Measurements from ENCODE around the gene DDX49.
A peak's percentile ranks its signal among the peaks of the same experiment; 100 is the strongest.
"Not testable (repeated sequence)": the region's sequence is repeated elsewhere in the genome, so short reads cannot be mapped to it uniquely, and the experiment has no call there.

Gene DDX49

DNA sequence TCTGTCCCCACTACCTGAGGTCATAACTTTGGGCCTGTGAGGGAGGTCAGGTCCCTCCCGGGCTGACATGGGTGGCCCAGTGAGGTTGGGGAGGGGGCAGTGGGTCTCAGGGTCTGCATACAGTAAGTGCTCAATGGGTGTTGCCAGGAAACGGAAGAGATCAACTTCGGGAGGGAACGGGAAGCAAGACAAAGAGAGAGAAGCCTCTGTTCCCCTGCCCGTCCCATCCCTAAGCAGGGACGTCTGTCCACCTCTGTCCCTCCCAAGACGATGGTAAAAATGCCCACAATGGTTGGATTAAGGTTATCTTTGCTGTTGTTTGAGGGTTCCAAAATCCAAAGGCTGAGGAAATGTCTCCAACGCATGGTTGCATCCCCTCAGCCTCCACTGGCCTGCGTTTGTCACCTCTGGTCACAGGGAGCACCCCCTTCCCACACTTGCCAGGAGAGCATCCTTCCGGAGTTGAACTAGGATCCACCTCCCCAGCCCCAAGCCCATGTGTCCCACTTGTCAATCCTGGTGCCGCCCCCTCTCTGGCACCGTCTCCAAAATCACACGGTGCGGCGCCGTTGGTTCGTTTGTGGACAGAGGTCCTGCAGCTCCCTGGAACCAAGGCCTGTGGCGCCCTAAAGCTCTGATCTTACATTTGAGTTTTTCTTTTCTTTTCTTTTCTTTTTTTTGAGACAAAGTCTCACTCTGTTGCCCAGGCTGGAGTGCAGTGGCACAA lies 22.3 kb downstream of the DDX49 start:
- Histone ChIP-seq H3K27me3 (ENCODE audit: control insufficient read depth, insufficient read depth, low read length) (peaks cover 4% of the 10 kb centered on the region), H3K9me3 (ENCODE audit: control insufficient read depth, insufficient read depth, low read length) (no peaks in the 10 kb centered on the region), H3K4me1 (ENCODE audit: control insufficient read depth, insufficient read depth, low read length) (no peaks in the 10 kb centered on the region), H3K9ac (ENCODE audit: low read depth, low read length) (no peak overlapping the region), H3K36me3 (ENCODE audit: control insufficient read depth, insufficient read depth, low read length) (peaks cover 6% of the 10 kb centered on the region), H3K4me3 (ENCODE audit: low read depth, low read length) (peak overlapping the region; percentile 52)

DNA sequence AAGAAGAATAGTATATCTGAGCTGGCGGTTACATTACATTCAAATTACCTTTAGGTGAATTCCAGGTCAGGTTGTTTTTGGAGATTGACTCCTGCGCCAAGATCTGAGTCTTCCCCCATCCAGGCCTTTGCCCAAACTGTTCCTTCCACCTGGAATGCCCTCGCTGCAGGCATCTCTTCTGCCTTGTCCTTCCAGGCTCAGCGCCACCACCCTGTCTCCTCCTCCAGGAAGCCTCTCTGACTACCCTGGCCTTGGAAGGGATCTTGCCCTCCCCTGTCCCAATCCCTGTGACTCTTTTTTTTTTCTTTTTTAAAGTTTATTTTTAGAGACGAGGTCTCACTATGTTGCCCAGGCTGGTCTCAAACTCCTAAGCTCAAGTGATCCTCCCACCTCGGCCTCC lies 23.2 kb downstream of the DDX49 start:
- no peak overlapping the region for H3K9ac ChIP-seq (ENCODE audit: low read depth, low read length)
- peaks cover 4% of the 10 kb centered on the region for H3K27me3 ChIP-seq (ENCODE audit: control insufficient read depth, insufficient read depth, low read length)
- H3K9me3 ChIP-seq (ENCODE audit: control insufficient read depth, insufficient read depth, low read length), result no peaks in the 10 kb centered on the region
- H3K36me3 ChIP-seq (ENCODE audit: control insufficient read depth, insufficient read depth, low read length), result peaks cover 6% of the 10 kb centered on the region
- H3K4me3 ChIP-seq (ENCODE audit: low read depth, low read length), result no peak overlapping the region
- H3K4me1 ChIP-seq (ENCODE audit: control insufficient read depth, insufficient read depth, low read length), result no peaks in the 10 kb centered on the region

DNA sequence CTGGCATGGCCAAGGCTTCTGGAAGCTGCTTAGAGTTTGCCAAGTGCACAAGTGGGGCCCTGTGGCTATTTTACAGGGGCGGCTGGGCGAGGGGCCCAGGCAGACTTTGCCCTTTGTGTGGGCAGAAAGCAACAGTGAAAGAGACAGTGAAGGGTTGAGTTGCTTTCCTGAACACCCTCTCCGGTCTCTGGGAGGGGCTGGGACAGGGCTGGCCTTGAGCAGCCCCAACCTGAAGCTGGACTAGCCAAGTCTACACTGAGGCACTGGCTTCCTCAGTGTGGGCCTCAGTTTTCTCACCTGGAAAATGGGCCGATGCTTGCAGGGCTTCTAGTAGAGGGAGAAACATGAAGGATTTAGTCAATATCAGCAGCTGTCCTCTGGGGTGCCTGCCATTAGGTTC lies 23.9 kb downstream of the DDX49 start:
- Histone ChIP-seq H3K9ac (ENCODE audit: low read depth, low read length) (no peak overlapping the region), H3K36me3 (ENCODE audit: control insufficient read depth, insufficient read depth, low read length) (peaks cover under 1% of the 10 kb centered on the region), H3K4me3 (ENCODE audit: low read depth, low read length) (no peak overlapping the region), H3K4me1 (ENCODE audit: control insufficient read depth, insufficient read depth, low read length) (no peaks in the 10 kb centered on the region), H3K27me3 (ENCODE audit: control insufficient read depth, insufficient read depth, low read length) (peaks cover 4% of the 10 kb centered on the region), H3K9me3 (ENCODE audit: control insufficient read depth, insufficient read depth, low read length) (no peaks in the 10 kb centered on the region)

DNA sequence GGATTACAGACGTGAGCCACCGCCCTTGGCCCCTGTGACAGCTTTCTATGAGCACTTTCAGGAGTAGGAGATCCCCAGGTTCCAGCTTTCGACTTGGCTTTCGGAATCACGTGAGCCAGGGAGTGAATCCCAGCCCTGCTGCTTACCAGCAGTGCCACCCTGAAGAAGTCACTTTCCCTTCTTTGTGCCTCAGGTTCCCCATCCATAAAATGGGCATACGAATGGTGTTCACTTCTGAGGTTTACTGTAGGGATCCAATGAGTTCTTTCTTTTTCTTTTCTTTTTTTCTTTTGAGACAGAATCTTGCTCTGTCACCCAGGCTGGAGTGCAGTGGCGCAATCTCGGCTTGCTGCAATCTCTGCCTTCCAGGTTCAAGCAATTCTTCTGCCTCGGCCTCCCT lies 25.8 kb downstream of the DDX49 start:
- no peak overlapping the region for H3K4me3 ChIP-seq (ENCODE audit: low read depth, low read length)
- H3K9ac ChIP-seq (ENCODE audit: low read depth, low read length), result no peak overlapping the region
- H3K27me3 ChIP-seq (ENCODE audit: control insufficient read depth, insufficient read depth, low read length), result peaks cover 4% of the 10 kb centered on the region

DNA sequence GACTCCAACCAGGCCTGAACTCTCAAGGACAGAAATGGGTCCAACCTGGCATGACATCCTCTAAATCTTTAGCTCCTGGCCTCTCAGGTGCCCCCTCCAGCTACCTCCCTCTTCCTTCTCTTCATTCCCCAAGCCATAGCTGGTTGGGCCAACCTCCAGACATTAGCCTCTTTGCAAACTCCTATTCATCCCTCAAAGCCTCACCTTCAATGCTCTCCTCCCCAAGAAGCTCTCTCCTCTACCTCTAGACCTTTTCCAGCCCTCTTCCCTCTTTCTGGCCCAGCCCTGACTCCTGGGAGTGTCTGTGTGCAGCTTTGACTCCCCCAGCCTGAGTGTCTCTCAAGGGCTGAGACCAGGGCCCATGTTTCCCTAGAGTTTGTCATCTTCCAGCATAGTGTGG lies 26.8 kb downstream of the DDX49 start:
- Histone ChIP-seq H3K36me3 (ENCODE audit: control insufficient read depth, insufficient read depth, low read length) (no peaks in the 10 kb centered on the region), H3K4me1 (ENCODE audit: control insufficient read depth, insufficient read depth, low read length) (no peaks in the 10 kb centered on the region), H3K9me3 (ENCODE audit: control insufficient read depth, insufficient read depth, low read length) (no peaks in the 10 kb centered on the region)

More for the DNA sequence above, 25.8 kb downstream of the DDX49 start:
- no peaks in the 10 kb centered on the region for H3K4me1 ChIP-seq (ENCODE audit: control insufficient read depth, insufficient read depth, low read length)
- H3K9me3 ChIP-seq (ENCODE audit: control insufficient read depth, insufficient read depth, low read length), result no peaks in the 10 kb centered on the region
- no peaks in the 10 kb centered on the region for H3K36me3 ChIP-seq (ENCODE audit: control insufficient read depth, insufficient read depth, low read length)

DNA sequence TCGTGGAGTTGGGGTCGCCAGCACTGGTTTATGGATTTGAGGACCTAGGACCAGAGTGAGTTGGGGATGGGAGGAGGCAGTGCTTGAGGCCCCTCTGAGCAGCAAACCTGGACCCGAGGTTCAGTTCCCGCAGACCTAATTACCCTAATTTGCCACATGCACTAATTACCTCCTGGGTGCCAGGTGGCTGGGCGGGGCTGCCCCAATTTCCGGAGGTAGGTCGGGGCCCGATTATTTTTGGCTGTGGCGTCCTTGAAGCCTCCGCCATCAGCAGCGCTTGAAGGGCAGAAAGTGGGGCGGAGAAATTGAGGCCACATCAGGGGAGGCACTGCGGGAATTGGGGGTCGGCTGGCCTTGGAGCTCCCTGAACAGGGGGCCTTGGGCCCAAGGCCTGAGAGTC lies 27.4 kb downstream of the DDX49 start:
- H3K9me3 ChIP-seq (ENCODE audit: control insufficient read depth, insufficient read depth, low read length), result no peaks in the 10 kb centered on the region
- no peaks in the 10 kb centered on the region for H3K4me1 ChIP-seq (ENCODE audit: control insufficient read depth, insufficient read depth, low read length)
- no peaks in the 10 kb centered on the region for H3K27me3 ChIP-seq (ENCODE audit: control insufficient read depth, insufficient read depth, low read length)
- H3K9ac ChIP-seq (ENCODE audit: low read depth, low read length), result no peak overlapping the region
- no peaks in the 10 kb centered on the region for H3K36me3 ChIP-seq (ENCODE audit: control insufficient read depth, insufficient read depth, low read length)
- no peak overlapping the region for H3K4me3 ChIP-seq (ENCODE audit: low read depth, low read length)

More for the DNA sequence above, 26.8 kb downstream of the DDX49 start:
- Histone ChIP-seq H3K9ac (ENCODE audit: low read depth, low read length) (no peak overlapping the region), H3K4me3 (ENCODE audit: low read depth, low read length) (no peak overlapping the region), H3K27me3 (ENCODE audit: control insufficient read depth, insufficient read depth, low read length) (peaks cover 4% of the 10 kb centered on the region)

DNA sequence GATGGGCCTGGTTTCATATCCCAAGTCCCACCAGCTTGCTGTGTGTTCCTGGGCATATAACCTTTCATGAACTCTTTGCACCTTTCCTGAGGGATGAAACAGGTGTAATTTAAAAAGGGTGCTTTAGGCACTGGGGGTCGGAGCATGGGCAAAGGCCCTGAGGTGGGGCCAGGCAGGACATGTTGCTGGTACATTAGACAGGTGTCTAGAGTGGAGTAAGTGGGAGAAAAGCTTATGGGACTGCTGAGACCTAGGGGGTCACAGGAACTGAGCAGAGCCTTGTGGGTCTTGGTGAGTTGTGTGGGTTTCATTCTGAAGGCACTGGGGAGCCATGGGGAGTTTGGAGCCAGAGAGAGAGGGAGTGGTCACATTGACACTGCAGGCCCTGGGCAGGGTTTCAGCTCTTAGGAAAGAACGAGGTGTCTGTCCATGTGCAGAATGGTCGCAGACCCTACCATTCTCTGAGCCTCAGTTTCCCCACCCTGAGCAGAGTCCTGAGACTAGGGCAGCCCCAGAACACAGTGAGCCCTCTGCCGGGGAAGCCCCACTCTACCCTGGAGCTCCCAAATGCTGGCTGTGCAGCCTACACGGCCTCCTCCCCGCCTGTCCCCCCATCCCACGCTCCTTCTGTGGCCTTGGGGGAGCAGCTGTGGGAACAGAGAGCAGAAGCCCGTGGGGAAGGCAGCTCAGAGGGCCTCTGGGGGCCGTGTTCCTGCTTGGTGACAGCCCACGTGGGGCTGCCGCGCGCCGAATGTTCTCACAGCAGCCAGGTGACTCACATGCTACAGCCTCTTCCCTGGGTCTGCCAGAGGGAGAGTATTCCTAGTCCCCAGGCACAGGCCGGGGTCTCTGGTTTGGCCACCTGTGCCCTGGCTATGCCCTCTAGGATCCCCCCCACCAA lies 28.8 kb downstream of the DDX49 start:
- Histone ChIP-seq H3K9ac (ENCODE audit: low read depth, low read length) (no peak overlapping the region), H3K9me3 (ENCODE audit: control insufficient read depth, insufficient read depth, low read length) (no peaks in the 10 kb centered on the region), H3K27me3 (ENCODE audit: control insufficient read depth, insufficient read depth, low read length) (no peaks in the 10 kb centered on the region), H3K4me1 (ENCODE audit: control insufficient read depth, insufficient read depth, low read length) (no peaks in the 10 kb centered on the region), H3K36me3 (ENCODE audit: control insufficient read depth, insufficient read depth, low read length) (no peaks in the 10 kb centered on the region), H3K4me3 (ENCODE audit: low read depth, low read length) (no peak overlapping the region)

DNA sequence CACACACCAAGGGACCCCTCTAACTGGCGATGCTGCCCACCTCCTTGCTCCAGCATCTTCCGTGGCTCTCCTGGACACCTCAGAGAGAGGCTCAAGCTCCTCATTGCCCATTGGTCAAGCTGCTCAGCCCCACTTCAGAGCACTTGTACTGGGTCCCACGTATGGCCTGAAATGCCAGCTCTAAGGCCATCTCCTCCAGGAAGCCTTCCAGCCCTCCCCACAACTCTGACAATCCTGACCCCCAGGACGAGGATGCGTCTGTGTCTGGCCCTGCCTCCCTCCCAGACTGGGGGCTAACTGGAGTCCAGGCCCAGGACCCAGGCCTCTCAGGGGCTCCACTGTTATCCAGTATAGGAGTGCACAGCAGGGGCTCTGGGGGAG lies 29.5 kb downstream of the DDX49 start:
- Histone ChIP-seq H3K9me3 (ENCODE audit: control insufficient read depth, insufficient read depth, low read length) (no peaks in the 10 kb centered on the region), H3K36me3 (ENCODE audit: control insufficient read depth, insufficient read depth, low read length) (no peaks in the 10 kb centered on the region), H3K4me1 (ENCODE audit: control insufficient read depth, insufficient read depth, low read length) (no peaks in the 10 kb centered on the region), H3K27me3 (ENCODE audit: control insufficient read depth, insufficient read depth, low read length) (no peaks in the 10 kb centered on the region), H3K4me3 (ENCODE audit: low read depth, low read length) (no peak overlapping the region), H3K9ac (ENCODE audit: low read depth, low read length) (no peak overlapping the region)

DNA sequence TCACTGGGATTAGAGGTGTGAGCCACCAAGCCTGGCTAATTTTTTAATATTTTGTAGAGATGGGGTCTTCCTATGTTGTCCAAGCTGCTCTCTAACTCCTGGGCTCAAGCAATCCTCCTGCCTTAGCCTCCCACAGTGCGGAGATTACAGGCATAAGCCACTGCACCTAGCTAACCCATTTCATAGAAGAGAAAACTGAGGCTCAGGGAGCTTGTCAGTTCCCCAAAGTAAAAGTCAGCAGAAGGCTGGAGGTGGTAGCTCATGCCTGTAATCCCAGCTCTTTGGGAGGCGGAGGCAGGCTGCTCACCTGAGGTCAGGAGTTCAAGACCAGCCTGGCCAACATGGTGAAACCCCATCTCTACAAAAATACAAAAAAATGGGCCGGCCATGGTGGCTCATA lies 30.3 kb downstream of the DDX49 start:
- Histone ChIP-seq H3K27me3 (ENCODE audit: control insufficient read depth, insufficient read depth, low read length) (no peaks in the 10 kb centered on the region), H3K36me3 (ENCODE audit: control insufficient read depth, insufficient read depth, low read length) (no peaks in the 10 kb centered on the region), H3K4me1 (ENCODE audit: control insufficient read depth, insufficient read depth, low read length) (no peaks in the 10 kb centered on the region), H3K9me3 (ENCODE audit: control insufficient read depth, insufficient read depth, low read length) (no peaks in the 10 kb centered on the region), H3K9ac (ENCODE audit: low read depth, low read length) (no peak overlapping the region), H3K4me3 (ENCODE audit: low read depth, low read length) (no peak overlapping the region)

DNA sequence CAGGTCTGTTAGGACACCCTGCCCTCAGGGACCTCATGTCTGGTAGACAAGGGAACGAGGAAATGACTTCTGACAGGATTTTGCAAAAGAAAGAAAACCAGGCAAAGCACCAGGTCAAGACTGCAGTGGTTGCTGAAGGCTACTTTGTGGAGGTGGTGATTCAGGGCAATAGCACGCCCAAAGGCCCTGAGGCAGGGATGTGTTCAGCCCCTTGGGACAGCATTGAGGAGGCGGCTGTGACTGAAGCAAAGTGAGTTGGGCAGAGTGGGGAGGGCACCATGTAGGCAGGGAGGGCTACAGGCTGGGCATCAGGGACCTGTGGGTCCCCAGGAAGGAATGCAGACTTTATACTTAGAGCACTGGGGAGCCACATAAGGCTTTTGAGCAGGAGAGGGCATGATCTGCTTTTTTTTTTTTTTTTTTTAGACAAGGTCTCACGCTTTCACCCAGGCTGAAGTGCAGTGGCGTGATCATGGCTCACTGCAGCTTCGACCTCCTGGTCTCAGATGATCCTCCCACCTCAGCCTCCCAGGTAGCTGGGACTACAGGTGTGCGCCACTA lies 32.3 kb downstream of the DDX49 start:
- no peak overlapping the region for H3K9ac ChIP-seq (ENCODE audit: low read depth, low read length)
- no peaks in the 10 kb centered on the region for H3K9me3 ChIP-seq (ENCODE audit: control insufficient read depth, insufficient read depth, low read length)
- no peaks in the 10 kb centered on the region for H3K4me1 ChIP-seq (ENCODE audit: control insufficient read depth, insufficient read depth, low read length)
- no peak overlapping the region for H3K4me3 ChIP-seq (ENCODE audit: low read depth, low read length)
- no peaks in the 10 kb centered on the region for H3K36me3 ChIP-seq (ENCODE audit: control insufficient read depth, insufficient read depth, low read length)
- H3K27me3 ChIP-seq (ENCODE audit: control insufficient read depth, insufficient read depth, low read length), result no peaks in the 10 kb centered on the region

DNA sequence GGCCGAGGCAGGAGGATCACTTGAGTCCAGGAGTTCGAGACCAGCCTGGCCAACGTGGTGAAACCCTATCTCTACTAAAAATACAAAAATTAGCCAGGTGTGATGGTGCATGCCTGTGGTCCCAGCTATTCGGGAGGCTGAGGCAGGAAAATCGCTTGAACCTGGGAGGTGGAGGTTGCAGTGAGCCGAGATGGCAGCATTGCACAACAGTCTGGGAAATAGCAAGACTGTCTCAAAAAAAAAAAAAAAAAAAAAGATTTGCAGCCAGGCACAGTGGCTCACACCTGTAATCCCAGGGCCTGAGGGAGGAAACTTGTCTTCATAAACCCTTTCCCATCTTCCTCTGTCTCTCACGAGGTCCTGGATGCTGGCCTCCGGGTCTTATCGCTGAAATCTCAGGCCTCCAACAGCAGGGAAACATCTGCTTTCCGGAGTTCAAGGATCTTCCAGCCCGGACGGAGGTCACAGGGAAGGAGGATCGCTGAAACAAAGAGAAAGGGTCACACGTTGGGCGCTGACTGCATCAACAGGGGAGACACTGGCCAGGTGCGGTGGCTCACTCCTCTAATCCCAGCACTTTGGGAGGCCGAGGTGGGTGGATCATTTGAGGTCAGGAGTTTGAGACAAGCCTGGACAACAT lies 33.0 kb downstream of the DDX49 start:
- not testable (repeated sequence) for H3K4me3 ChIP-seq (ENCODE audit: low read depth, low read length); H3K27me3 ChIP-seq (ENCODE audit: control insufficient read depth, insufficient read depth, low read length); H3K9me3 ChIP-seq (ENCODE audit: control insufficient read depth, insufficient read depth, low read length); H3K4me1 ChIP-seq (ENCODE audit: control insufficient read depth, insufficient read depth, low read length); H3K9ac ChIP-seq (ENCODE audit: low read depth, low read length); H3K36me3 ChIP-seq (ENCODE audit: control insufficient read depth, insufficient read depth, low read length)

All from iPS-15b (cell line).